ENCODE results near the gene DCDC1.

The DCDC1 gene

DNA sequence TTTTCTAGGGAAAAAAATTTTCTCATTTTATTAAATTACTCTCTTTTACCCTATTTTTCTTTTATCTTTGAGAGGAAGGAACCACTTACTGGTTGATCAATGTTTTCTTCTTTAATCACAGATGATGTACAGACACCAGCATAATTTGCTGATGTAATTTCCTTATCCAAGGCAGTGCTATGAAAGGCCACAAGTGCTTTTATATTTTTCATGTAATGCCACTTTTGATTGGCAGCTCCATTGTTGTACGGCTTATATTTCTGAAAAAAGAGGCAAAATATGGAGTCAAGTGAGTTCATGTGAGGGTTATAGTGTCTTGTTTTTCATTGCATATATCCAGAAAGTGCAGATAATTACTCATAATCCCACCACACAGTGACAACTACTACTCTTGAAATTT lies 460.7 kb downstream of the DCDC1 start:
- DNase-seq (ENCODE audit: low read depth, low spot score), result no peak

DNA sequence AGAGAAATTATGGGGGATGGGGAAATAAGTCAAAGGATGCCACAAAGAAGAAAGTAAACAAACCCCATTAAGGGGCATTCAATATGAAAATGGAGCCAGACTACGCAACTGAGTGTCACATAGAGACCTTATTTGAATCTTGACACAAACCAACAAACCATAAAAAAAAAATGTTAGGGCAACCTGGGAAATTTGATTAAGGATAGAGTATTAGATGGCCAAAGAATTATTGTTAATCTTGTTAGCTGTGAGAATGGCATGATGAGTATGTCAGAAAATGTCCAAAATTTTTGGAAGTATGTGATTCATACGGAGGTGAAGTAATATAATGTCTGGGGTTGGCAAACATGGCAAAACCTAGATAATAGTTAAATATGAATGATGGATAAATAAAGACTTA lies 461.3 kb downstream of the DCDC1 start:
- no peak for DNase-seq (ENCODE audit: low read depth, low spot score)

DNA sequence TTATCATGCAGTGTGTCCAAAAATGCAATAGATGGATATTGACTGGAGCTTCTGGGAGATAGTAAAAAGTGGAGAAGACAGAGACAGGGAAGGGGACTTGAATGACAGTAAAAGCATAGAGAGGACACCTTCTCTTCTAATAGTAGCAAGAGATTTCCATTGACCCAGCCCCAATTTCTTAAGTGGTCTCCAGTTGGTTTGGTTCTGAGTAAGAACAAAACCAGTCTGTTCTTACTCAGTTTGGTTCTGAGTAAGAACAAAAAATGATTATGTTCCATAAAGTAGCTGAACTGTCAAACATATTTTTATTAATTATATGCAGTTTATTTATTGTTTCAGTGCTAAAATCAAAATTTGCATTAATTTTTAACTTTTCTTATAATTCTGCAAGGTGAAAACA lies 466.6 kb downstream of the DCDC1 start:
- DNase-seq (ENCODE audit: low read depth, low spot score), result no peak

DNA sequence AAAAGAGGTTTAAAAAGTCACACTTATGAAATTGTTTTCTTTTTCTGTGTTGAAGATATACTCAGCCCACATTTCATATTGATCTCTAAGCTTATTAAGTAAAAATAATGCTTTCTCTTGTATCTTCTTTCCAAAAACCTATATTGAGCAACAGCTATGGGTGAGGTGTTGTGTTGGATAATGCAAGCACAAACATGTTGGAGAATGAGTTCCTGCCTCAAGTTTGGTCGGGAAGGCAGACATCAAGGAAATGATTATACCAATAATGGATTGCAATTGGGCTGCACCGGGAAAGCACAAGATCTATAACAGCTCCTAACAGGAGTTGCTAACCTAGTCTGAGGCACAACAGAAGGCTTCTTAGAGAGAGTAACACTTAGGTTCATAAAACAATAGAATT lies 474.5 kb downstream of the DCDC1 start:
- no peak for DNase-seq (ENCODE audit: low read depth, low spot score)

DNA sequence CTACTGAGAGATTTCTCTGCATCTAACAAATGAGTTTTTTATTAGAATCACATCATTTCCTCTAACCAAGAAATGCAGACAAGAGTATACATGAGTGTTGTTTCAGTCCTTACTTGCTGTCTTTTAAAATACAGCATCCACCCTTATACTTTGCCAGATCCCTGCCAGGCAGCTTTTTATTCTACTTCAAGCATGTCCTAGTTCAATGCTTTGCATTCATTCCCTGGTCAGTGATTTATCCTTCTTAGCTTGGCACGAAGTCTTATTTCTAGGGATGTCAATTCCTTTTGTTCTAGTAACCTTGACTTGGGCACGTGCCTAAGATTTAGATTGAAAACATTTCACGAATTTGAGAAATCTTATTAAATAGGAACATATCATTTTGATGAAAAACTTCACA lies 476.2 kb downstream of the DCDC1 start:
- DNase-seq (ENCODE audit: low read depth, low spot score), result no peak

DNA sequence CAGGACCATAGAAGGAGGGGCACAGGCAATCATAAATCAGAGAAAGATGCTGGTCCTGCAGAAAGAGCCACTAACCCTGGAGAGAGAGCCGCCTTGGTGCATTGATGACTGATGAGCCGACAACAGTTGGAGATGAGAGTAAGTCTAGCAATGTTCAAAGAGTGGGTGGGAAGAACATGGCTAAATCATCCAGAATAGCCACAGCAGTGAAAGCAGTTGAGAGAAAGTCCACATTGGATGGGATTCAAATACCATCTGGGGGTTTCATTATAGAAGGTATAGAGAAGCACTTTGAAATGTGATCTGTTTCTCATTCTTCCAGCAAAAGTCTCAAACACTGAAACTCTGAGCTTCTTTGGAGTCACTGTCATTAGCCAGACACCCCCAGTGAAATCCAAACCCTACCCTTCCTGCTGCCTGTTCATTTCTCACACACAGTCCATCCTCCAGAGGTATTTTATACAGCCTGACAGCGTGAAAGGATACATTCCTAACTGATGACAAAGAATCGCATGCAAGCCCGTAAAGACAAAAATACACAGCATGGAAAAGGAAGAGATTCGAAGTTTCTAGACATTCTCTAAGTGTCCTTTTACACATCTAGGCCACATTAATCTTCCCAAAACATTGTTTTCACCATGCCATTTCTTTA lies 480.3 kb downstream of the DCDC1 start:
- no peak for DNase-seq (ENCODE audit: low read depth, low spot score)

DNA sequence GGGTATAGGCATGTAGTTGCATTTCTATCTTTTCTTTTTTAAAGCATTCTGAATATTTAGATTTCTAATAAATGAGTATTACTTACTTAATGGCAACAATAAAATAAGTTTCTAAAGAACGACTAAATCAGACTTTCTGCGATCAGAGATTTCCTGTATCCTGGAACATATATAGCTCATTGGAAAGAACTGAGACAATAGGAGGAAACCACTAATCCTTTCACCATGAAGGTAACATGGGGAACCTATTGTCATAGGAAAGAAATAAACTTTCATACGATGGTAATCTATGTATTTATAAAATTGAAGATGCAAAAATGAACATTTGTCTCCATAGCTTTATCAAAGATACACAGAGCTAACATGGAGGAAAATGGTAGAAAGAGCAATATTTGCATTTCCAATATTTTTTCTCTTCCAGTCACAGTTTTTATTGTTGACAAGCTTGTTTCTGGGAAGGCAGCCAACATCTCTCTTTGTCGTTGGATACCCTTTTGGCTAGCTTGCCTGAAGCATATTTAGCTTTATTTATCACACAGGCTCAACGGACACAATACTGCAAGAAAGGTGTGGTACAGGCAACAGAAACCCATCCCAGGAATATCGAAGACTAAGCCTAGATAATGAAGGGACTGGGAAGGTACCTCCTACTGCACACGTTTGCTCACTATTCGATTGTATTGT lies 490.1 kb downstream of the DCDC1 start:
- DNase-seq (ENCODE audit: low read depth, low spot score), result no peak

DNA sequence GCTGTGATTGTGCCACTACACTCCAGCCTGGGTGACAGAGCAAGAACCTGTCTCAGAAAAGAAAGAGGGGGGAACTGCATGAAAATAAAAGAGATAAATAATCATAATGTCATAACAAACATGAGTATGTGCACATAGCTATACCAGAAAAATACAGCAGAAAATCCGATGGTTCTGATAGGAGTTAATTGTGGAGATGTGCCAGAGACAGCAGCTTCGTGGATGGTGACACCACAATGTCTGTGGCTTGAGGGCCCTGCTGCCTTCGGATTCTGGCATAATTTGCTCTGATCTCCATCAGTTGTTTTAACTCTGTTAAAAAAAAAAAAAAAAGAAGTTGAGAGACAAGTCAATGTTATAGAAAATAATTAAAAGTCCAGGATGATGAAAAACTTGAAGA lies 491.1 kb downstream of the DCDC1 start:
- no peak for DNase-seq (ENCODE audit: low read depth, low spot score)

DNA sequence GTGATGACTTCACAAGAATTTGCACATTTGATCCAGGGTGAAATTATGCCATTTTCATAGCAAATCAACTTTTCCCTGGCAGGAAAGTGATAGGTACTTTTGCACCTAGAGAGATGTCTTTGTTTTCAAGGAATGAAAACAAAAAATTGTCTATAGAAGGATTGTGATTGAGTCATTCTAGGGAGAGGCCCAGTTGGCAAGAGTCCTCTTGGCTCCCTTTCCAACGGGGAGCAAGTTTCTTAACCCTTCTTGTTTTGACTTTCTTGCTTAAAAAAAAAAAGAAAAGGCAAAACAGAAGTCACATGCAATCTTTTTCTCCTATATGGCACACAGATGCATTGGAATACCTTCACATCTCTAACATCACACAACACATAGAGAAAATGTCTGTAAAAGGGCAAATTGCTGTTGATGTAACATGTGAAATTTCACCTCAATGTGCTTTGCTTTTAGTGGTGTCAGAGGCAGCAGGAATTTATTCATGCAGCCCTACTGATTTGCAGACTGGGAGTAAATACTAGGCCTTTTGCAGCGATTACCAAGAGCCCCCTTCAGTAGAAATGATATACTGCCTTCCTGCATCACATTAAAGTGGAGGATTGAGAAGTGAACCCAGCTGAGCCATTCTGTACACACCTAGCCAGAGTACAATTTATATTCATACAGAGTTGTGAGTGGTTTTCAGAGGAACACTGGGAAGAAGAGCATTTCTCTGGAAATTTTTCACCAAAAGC lies 492.7 kb downstream of the DCDC1 start:
- no peak for DNase-seq (ENCODE audit: low read depth, low spot score)

DNA sequence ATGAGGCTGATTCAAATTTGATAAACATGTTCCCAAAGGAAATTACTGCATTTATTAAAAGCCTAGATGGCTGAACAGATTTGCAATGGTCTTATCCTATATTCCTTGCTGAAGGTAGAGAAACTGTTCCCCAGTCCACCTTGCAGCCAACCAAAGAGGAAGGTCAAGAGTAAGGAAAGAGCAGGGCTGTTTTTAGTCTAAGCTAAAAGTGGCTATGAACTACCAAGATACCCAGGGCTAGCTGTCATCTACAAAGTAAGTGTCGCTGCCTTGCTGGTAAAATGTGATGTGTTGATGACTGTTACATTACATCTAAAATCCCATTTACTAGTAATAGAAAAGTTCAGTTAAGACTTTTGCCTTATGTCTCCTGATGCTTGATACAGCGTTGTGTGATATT lies 493.3 kb downstream of the DCDC1 start:
- DNase-seq (ENCODE audit: low read depth, low spot score), result no peak

DNA sequence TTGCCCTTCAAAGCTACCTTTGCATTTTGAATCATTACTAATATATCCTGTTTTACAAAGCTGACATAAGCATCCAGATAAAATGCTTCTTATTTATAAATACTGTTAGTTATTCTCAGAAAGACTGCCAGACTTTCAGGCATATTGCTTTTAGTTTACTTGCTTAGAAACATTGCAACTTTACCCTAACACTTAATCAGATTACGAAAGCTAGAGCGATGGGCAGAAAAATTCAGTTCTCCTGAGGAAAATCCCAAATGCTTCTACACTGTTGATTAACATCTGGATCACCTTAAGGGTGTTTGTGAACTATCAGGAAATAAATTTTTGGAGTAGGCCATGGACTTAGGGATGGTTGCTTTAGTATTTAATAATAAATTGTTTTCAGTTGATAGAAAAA lies 493.7 kb downstream of the DCDC1 start:
- no peak for DNase-seq (ENCODE audit: low read depth, low spot score)

DNA sequence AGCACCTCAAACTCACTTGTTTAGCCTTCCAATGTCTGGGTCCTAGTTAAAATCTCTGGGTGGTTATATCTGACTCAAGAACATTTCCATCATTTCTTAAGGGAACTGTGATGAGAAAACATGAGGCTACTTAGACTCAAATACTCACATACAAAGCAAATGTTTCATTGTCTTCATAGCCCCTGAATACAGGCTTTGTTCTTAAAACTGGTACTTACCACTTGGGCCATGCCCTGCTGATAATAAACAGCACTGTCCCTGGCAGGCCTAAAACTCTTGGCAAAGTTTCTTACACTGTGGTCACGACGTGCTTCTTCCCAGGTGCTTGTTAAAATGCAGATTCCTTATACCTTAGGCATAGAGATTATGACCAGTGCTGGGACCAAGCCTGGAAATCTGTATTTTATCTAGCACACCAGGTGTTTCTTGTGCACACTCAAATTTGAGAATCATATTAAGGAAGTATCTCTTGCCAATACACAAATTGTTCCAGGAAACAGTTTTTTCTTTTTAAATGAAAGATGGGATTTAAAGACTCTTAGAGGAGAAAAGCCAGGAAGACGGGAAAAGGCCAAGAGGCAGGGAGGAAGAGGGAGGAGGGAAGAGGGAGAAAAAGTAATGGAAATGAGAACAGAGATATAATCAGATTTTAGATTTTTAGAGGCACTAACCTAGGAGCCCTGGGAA lies 495.5 kb downstream of the DCDC1 start:
- DNase-seq (ENCODE audit: low read depth, low spot score), result no peak

DNA sequence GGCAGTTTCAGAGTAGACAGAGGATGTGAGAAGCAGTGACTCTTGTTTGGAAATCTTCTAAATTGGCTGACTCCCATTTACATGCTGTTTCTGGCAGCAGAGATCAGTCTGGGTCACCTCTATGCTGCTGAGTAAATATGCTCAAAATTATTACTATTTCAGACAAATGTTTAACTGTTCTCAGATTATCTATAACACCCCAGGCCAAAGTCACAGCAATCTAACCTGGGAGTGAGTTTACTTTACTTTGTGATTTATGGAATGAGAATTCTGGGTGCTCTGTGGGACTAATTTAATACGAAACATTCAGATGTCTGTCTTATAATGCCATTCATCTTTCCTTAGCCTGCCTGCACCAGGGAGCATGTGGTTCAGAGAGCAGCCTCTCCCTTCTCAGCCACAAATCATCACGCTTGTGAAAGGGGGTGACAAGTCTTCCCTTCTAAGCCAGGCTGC lies 500.9 kb downstream of the DCDC1 start:
- DNase-seq (ENCODE audit: low read depth, low spot score), result no peak

DNA sequence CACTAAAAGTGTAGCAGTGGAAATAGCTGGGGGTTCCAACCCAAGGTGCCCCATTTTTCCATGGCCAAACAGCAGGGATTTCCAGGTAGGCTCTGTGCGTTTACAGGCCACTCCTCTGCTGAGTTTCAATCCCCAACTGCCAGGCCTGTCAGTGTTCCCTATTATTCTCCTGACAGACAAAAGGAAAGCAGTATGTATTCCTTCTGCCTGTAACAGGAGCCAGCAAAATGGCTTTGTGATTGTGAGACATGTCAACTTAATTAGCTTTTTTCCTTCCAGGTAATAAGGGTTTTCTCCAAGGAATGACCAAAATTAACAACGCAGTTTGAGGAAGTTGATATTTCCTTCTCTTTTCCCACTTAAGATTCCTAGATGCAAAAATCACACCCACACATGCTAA lies 506.3 kb downstream of the DCDC1 start:
- no peak for DNase-seq (ENCODE audit: low read depth, low spot score)

DNA sequence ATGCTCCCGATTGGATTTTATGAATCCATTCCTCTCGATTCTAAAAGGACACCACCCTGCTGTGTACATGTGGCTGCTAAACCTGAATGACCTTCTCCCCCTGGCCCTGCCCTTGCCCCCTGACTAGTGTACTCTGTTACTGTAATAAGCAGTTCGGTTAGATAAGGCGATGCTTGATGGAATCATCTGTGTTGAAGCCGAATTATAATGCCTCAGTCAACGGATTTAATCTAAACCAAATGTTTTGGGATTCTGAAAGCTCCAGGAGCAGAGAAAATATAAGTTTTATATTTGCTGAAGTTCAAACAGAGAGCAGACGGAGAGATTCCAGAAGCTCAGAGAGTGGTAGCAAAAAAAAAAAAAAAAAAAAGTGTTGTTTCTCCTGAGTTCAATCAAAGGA lies 508.0 kb downstream of the DCDC1 start:
- no peak for DNase-seq (ENCODE audit: low read depth, low spot score)

DNA sequence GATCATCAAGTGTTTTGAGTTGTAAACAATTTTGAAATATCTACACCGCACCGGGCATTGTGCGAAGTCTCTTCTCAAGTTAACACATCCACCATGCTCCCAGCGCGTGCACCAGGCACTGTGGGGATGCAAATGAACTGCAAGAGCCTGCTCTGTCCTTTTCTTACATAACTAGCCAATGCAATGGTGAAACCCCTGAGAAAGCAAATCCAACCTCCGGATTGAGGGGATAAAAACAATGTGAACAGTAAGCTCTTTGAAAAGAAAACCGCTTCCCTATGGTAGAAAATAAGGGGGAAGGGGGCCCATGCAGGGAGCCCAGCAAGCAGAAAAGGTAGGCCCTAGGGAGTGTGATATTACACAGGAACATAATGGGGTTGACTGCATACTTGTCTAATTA lies 508.5 kb downstream of the DCDC1 start:
- DNase-seq (ENCODE audit: low read depth, low spot score), result no peak

DNA sequence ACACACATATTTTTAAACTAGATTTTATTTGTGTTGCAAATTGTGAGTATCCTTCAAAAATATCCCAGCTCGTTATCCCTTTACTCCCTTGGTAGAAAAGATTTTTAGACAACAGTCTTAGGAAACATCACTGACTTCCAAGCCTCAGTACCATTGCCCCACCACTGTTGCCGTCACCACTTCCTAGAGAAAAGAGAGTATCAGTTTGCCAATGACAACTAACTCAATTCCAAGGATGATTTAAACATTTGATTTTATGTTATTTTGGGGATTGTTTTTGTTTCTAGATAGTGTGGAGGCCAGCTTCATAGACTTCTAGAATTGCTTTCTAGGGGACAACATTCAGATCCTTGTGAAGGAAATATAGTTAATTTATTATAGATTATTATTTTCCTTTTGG lies 509.4 kb downstream of the DCDC1 start:
- no peak for DNase-seq (ENCODE audit: low read depth, low spot score)

DNA sequence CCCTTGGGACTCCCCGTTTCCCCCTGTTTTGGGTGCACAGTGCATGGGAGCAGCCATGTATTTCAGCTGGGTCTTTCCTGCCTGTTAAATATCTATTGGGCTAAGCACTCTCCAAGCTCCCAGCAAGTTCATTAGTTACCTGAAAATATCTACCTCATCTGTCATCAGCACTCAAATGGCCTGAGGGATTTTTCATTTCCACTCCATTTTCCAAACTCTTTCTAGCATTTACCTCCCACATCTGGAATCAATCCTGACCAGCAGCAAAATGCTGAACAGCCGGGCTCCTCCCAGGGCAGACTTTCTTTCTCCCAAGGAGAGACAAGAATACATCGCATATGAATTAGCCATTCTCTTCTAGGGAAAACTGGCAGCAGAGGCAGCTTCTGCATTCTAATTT lies 509.9 kb downstream of the DCDC1 start:
- no peak for DNase-seq (ENCODE audit: low read depth, low spot score)

DNA sequence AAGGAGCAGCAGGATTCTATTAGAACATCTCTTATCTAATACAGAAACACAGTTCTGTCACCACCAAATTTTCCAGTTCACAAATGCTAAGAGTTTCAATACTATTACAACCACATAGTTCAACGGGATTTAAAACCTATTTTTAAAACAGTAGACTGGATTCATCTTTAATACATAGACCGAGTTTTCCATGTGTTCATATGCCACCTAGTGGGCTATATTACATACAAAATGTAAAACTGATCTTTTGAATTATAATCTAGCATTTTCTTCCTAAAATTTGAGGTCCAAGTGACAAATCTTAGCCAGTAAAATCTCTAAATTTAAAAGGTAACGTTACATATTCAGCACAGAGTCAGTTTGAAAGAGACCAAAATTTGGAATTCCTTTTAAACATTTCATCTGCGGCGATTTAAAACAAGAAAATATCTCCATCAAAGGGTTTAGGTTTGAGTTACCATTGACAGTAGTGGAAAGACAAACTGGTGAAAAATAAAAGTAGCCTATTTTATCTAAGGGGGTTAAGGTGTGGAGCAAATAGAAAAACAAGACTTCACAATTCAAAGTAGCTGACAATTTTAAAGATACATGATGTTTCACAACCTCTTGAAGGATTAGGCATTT lies 514.0 kb downstream of the DCDC1 start:
- DNase-seq (ENCODE audit: low read depth, low spot score), result no peak

DNA sequence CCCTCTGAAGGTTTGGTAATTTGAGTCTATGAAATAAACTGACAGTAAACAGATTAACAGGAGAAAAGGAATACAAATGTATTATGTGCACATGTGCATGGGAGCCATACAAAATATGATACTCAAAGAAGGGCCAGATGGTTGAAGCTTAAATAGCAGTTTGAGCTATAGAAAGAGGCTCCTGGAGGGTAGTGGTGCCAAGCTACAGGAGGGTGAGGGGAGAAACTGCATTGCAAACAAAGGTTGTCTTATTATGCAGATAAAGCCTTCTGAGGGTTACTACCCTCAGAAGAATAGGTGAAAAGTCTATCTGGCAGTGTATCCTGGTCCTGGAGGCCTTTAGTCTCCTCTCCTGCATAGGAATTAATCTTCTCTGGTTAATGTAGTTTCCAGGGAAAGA lies 516.1 kb downstream of the DCDC1 start:
- DNase-seq (ENCODE audit: low read depth, low spot score), result no peak

DNA sequence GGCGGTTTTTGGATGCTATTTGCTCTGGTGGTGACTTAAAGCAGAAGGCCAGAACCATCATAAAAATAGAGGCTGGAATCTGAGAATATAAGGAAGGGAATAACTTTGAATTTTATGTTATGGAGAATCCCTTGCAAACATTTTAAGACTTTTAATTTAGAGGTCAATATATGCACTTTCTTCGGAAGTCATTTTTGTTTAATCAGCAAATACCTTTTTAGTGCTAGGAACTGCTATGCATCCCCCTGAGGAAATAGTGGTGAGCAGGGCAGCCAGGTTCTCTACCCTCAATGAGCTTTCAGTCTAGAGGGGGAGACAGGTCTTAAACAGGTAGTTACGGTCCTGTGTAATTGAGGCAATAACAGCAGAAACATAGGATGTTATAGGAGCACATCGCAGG lies 516.9 kb downstream of the DCDC1 start:
- no peak for DNase-seq (ENCODE audit: low read depth, low spot score)

DNA sequence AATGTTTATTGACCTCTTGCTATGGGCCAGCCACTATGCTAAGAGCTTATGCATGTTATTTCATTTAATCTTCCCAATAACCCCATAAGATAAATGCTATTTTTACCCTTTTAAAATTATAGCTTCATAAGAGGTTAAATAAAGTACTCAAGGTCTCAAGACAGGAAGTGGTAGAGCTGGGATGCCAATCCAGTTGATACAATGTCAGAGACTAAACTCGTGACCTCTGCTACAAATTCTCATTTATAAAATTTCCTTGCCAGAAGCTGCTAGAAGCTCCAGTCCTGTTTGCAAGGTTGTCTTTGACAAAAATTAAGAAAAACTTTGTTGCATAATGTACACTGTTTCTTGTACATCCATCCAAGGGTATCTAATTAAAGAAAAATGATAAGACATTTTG lies 517.4 kb downstream of the DCDC1 start:
- DNase-seq (ENCODE audit: low read depth, low spot score), result no peak
